OCI-M2 (cell line): Measurements from ENCODE around the gene STIL.
"Not testable (repeated sequence)": the region's sequence is repeated elsewhere in the genome, so short reads cannot be mapped to it uniquely, and the experiment has no call there.

Experiments
- DNase-seq: peaks from one replicate; lab custom pipeline; 2025; ENCODE audit not compliant: unreplicated experiment; lab: John Stamatoyannopoulos, UW

STIL gene

DNA sequence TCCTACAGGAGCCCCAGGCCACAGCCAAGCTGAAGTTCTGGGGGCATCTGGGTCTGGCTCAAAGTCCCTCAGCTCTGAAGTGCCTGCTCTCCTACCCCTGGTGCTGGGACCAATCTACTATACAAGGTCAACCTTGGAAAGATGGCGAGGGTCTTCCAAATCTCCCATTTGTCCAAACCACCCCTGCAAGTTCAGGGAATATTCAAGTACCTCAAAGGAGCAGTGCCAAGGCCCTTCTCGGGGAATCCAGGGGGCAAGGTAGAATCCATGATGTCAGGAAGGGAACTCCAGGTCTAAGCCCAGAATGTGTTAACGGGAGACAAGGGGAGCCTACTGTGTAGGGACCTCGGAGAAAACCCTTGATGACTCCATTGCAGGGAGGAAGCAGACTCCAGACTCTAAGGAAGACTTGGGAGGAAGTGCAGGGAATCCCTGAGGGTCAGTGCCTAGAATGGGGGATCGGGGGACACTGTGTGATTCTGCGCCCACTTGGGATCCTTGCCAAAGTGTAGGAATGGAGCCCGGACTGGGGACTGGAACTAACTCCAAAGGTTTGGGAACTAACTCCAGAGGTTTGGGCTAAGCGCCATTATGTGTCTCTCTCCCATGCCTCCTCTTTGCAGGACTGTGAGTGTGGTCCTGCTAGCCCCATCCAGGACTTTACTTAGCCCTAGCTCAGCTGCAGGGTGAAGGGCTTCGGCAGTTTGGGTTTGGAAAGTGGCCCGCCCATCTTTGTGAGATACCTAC lies 90.6 kb downstream of the STIL start:
- DNase-seq: no peak

DNA sequence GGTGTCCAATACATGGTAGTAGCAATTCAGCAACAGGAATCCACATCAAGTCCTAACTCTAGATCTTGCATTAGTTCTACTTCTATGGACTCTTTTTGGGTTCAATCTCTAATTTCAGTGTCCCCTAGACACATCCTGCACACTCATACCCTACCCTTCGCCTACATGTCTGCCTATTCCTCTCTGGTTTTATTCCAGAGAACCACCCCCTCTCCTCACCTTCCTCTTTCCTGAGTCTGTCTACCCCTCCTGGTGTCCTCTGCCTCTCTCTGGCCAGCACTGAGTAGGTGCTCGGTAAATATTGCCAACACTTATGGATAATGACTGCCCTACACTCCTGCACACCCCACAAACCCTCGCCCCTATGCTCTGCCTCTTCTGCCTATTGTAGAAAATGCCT lies 91.5 kb downstream of the STIL start:
- DNase-seq: no peak

DNA sequence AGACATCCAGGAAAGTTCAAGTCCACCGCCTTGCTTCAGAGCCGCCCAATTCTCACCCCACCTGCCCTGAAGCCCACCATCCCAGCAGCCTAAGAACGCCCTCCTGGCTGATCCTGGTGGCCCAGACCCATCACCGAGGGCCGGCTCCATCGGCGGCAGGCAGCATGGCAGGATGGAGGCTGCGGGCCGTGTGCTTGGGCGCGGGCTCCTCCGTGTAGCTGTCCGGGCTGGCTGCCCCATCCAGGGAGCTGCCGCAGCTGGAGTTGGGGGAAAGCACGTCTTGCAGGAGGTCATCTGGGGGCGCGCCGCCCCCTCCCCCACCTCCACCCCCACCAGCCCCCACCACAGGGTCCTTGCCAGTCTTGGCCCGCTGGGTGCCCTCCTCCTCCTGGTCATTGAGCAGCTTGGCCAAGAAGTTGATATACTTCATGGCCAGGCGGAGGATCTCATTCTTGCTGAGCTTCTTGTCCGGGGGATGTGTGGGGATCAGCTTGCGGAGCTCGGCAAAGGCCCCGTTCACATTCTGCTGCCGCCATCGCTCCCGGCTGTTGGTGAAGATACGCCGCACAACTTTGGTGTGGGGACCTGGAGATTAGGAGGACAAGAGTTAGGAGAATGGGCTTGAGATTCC lies 94.2 kb downstream of the STIL start:
- no peak for DNase-seq

DNA sequence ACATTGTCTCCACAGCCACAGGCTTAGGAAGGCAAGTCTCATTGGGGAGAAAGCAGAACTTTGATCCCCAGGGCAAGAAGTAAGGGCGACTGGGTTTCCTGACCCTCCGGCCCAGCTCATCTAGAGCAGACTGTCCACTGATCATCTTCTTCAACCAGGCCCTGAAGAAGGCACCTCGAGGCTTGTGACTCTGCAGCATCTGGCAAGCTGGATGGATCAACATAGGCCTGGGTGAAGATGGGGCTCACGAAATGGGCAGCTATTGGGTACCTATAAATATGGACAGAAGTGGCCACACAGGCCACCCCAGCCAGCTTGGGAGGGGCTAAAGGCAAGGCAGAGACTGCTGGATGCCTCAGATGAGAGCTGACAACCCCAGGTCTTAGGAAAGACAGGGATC lies 94.9 kb downstream of the STIL start:
- no peak for DNase-seq

DNA sequence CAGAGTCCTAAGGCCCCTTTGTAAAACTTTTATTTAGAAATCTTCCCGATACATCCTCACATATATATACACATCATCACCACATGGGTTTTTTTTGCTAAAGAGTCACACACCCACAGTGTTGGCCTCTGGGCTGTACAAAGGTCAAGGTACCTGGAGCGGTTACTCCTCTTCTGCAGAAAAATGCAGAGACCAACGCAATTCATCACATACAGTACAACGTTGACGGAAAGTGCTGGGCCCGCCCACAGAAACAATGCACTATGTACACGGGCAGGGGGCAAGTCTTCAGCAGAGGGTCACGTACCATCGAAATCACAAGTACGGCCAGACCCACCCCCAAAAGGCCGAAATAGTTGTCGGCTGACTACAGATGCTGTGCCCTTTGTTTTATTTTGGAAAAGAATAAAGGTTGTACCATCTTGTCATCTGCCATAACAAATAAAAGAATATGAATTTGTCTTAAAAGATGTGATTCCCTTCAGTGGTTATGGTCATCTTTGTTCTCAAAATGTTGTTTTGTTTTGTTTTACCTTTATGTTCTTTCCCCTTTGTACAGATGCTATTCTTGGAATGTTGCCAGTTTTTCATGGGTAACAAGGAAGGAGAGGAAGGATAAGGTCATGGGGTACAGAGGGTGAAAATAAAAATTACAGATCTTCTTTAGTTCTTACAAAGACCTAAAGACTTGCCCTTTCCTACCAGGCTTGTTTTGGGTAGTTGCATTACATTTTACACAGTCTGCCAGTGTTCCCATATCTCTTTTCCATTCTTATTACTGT lies 97.5 kb downstream of the STIL start:
- no peak for DNase-seq

DNA sequence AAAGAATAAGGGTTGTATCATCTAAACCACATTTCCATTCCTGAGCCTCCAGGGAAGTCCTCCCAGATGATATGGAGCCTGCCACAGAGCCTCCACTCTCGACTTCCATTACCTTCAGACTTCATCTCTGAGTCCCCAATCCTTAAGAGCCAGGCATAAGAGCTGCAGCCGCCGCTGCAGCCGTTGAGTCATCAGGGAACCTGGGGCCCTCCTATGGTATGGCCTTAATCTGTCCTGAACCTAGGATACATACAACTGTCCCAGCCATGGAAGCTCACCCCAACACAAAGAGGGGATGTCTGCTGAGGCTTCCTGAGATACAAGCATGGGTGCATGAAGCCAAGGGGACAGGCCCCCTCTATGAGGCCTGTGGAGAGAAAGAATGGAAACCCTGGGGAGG lies 98.2 kb downstream of the STIL start:
- DNase-seq: no peak

DNA sequence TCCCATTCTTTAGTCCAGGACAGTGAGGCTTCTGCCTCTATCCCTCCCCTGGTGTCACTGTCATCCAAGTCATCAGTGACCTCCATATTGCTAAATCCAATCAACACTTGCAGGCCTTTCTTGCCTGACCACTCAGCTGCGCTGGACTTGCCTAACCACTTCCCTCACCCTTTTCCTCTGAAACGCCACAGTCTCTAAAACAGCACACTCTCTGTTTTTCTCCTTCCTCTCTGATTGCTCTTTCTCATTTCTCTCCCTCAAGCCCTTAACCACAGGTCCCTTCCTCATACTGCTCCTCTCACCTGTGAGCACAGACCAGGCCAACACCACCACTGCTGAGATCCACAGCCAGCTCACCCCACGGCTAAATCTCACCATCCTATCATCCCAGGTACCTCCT lies 99.4 kb downstream of the STIL start:
- no peak for DNase-seq

DNA sequence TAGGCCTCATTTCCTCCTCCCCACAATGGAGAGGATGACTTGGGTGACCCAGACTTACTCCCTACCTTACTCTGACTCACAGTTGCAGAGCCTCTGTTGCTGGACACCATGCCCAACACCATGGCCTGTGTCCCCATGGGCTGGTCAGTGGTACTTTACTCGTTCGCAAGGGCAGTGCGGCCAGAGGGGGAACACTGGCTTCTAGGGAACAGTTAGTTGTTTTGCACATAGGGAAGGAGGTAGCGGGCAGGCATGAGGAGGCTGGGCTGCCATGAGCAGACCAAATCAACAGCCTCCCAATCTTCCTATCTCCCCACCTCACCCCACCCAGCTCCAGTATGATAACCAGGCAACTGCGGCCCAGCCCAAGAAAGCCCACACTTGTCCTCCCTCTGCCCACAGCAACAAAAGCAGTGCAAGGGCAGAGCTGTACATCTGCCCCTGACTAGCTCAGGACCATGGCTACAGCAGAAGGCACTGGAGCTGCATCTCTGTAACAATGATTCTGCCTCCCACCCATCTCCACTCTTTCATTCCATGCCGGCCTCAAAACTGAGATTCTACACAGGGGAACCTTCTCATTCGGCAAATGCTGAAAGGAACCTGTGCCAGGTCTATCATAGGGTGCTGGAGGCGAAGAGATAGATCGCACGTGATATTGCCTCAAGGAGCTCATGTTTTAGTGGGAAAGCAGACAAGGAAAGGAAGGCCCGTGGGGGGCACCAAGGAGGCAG lies 100.5 kb downstream of the STIL start:
- peak; percentile 83 for DNase-seq

DNA sequence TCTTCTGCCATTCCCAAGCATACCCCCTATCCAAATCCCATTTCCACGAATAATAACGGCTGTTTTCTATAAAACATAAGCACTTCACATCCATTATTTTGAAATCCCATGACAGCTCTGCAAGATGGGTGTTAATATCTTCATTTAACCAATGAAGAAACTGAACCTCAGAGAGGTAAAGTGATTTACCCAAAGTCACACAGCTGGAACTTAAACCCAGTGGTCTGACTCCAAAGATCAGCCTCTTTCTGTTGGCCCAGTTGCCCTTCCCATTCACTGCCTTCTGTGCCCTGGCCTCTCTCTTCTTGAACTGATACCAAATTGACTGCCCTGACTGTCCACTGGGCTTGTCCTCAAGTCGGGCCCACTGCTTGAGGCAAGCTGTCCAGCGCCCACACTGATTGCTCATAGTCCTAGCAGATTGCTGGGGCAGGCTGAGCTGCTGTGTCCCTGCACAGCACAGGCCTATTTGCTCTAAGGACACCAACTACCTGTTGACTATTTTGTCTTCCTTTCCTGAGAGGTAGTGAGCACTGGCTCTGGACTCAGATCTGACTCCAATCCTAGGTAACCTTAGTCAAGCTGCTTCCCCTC lies 101.2 kb downstream of the STIL start:
- DNase-seq: no peak

DNA sequence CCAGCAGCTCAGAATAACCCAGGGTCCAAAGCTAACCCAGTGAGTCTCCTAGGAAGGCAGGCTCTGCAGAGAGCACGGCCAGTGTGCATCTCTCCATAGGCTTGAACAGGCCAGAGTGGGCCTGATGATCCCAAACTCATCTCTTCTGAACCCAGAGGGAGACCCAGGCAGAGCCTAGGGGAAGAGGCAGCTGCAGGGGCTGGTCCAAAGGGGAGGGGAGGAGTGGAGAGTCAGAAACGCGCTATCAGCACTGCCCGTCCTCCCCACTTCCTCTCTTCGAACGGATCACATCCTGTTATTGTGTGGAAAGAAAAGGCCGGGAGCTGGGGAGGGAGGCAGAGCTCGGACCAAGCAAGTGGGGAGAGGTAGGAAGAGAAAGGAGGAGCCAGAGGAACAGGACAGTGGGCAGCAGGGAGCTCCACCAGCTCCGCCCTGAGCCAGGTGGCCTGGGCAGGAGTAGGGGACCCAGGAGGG lies 102.1 kb downstream of the STIL start:
- peak; percentile 42 for DNase-seq

DNA sequence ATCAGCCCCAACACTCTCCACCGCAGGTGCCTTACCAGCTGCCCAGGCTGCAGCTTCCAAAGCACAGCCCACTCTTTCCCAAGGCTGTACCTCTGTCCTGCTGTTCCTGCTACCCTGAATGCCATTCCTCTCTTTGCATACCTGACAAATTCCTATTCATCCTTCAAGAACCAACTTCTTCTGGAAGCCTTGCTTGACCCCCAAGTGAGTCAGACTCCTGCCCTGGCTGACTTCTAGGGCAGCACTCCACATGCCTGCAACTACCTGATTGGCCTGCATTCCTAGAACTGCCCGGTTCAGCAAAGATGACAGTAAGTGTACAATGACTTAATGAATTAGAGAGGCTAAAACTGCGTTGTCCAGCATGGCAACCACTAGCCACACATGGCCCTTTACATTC lies 103.3 kb downstream of the STIL start:
- DNase-seq: no peak

DNA sequence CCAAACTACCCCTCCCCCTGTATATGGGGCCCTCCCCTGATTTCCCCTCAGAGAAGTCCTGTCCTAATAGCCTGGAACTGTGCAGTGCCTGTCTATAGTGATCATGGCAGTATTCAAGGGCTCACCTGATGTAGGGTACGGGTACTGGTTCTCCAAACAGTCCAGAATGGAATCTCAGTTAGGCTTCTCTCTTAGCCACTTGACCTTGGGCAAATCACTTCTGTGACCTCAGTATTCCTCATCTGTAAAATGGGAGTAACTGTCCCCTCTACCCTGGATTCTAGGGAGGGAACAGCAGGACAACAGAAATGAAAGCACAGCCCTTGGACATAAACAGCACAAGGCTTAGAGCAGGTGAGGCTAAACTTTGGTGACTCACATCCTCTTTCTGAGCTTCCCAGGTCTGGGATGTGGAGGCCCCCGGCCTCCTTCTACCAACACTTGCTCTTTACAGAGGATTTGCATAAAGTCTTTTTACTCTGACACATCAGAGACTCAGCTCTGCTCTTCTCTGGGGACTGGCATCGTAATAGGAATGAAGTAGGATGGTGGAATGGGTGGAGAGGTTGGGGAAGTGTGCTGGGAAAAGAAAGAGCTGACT lies 104.1 kb downstream of the STIL start:
- DNase-seq: no peak

DNA sequence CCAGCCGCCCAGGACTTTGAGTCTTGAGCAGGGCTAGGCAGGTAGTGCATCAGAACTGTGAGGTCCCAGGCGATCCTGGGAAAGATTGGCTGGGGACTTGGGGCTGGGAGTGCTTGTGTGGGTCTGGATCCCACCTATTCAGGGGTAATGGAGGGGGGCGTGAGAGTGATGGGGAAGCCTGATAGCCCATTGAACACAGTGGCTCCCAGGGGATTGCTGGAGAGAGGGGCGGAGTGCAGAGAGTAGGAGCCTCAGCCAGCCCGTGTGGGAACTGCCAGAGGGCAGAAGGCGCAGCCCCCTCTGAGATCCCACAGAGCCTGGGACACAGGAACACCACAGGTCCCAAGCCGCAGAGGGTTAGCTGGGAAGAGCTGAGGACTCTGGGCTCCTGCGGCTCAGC lies 104.9 kb downstream of the STIL start:
- no peak for DNase-seq

DNA sequence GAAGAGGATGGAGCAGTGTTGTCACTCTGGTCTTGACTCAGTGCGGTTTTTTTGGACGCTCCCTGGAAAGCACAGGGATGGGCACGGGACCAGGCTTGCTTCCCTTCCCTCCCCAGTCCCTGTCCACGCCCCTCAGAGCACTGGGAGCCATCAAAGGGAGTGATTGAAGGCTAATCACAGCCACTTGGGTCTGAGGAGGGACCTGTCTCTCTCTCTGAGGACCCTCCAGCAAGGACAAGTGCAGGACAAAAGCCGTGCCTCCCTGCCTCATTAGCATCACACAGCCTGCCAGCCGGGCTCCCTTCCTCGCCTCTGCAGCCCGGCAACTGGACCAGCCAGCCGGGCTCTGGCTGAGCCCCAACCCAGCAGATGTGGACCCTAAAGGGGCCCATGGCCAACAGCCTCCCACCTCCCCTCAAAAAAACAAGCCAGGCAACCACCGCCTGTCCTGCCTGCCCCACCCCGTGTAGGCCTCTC lies 105.5 kb downstream of the STIL start:
- DNase-seq: no peak

DNA sequence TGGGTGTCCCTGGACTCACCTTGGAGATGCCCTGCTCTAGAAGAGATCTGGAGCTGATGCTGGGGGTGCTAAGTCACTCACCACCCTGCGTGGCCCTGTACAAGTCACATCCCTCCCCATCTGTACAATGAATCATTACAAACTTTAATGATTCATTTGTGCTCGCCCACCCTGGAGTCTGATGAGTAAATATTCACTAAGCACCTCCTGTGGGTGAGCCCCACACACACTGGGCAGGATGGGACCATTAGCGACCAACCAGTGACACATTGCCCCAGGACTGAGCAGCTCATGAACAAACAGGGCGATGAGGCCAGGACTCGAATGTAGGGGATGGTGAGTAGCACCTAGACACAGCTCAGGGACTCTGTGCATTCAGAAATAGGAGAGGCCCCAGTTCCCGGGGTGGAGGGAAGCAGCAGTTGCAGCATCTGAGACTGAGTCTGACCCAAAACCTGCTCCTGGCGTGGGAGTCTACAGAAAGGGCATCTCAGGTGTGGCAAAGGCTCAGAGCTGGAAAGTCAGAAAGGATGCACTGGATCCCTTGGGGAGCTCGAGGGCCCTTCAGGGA lies 106.1 kb downstream of the STIL start:
- no peak for DNase-seq

DNA sequence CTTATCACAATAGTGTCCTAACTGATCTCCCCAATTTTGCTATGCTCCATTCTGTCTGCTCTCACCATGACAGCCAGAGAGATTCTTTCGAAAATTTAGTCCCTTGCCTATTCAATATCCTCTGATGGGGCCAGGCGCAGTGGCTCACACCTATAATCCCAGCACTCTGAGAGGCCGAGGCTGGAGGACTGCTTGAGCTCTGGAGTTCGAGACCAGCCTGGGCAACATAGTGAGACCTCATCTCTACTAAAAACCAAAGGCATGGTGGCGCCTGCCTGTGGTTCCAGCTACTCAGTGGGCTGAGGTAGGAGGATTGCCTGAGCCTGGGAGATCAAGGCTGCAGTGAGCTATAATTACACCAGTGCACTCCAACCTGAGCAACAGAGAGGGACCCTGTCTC lies 108.0 kb downstream of the STIL start:
- no peak for DNase-seq

DNA sequence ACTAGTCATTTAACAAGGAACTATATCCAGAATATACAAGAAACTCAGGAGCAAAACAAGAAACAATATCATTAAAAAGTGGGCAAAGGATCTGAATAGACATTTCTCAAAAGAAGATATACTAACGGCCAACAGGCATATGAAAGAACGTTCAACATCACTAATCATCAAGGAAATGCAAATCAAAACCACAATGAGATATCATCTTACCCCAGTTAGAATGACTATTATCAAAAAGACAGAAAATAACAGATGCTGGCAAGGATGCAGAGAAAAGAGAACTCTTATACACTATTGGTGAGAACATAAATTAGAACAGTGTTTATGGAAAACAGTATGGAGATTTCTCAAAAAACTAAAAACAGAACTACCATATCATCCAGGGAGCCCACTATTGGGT lies 110.4 kb downstream of the STIL start:
- DNase-seq: not testable (repeated sequence)

DNA sequence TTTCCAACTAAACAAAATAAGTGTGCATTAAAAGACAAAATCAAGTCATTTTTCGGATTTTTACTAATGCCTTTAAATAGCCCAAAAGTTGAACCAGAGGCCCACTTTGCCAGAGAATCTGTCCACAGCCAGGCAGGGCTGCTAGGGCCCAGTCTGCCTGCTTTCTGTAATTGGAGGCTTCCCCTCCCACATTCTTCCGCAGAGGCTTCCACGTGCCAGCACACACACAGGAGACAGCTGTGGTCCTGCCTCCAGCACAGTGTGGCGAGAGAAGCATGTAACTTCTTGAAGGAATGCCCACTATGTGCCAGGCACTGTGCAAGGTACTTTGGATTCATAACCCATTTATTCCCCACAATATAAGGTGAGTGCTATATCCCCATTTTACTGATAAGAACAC lies 112.8 kb downstream of the STIL start:
- no peak for DNase-seq
